ENCODE data around the gene CHI3L2. TPM values are rescaled to one million over a fixed set of nuclear protein-coding genes. Genes with fewer than 3 reads are reported as not detected.
A peak's percentile ranks its signal among the peaks of the same experiment; 100 is the strongest.

CHI3L2 gene
- polyA plus RNA-seq, 1 donor from 2014 or later, result 14.4 TPM

GRCh38 chr1:111272081-111272480 is 44.6 kb downstream of the CHI3L2 start:
- Mint-ChIP-seq H3K27ac (no peak overlapping the region), H3K36me3 (no peaks in the 10 kb centered on the region), H3K27me3 (peaks cover 27% of the 10 kb centered on the region), H3K4me1 (peaks cover 14 to 23% (median 19%) of the 10 kb centered on the region in 3 donors), H3K9me3 (no peaks in the 10 kb centered on the region), H3K4me3 (peak overlapping the region in 1 of 4 donors; percentile 47)

- H3K4me3 Mint-ChIP-seq, result peak overlapping the region in 1 of 4 donors; percentile 0
- no peak overlapping the region for H3K27ac Mint-ChIP-seq
- peaks cover 28% of the 10 kb centered on the region for H3K27me3 Mint-ChIP-seq
- H3K4me1 Mint-ChIP-seq, result peaks cover 13 to 23% (median 16%) of the 10 kb centered on the region in 3 donors
- H3K36me3 Mint-ChIP-seq, result peaks cover 4% of the 10 kb centered on the region
- no peaks in the 10 kb centered on the region for H3K9me3 Mint-ChIP-seq
These were observed 47.1 kb downstream of the CHI3L2 start for GRCh38 chr1:111274653-111275052.

- H3K4me1 Mint-ChIP-seq, result peaks cover 10 to 20% (median 12%) of the 10 kb centered on the region in 3 donors
- H3K9me3 Mint-ChIP-seq, result no peaks in the 10 kb centered on the region
- no peak overlapping the region for H3K27ac Mint-ChIP-seq
- peaks cover 4% of the 10 kb centered on the region for H3K36me3 Mint-ChIP-seq
- H3K4me3 Mint-ChIP-seq, result peak overlapping the region in 2 of 4 donors; percentile 0 to 49
- peaks cover 24% of the 10 kb centered on the region for H3K27me3 Mint-ChIP-seq
These were observed 47.6 kb downstream of the CHI3L2 start for GRCh38 chr1:111275079-111275478.

- no peak overlapping the region for H3K4me3 Mint-ChIP-seq
- no peaks in the 10 kb centered on the region for H3K9me3 Mint-ChIP-seq
- H3K27ac Mint-ChIP-seq, result no peak overlapping the region
- H3K27me3 Mint-ChIP-seq, result peaks cover 17% of the 10 kb centered on the region
- H3K36me3 Mint-ChIP-seq, result peaks cover 6% of the 10 kb centered on the region
- peaks cover 8 to 15% (median 9%) of the 10 kb centered on the region in 3 donors for H3K4me1 Mint-ChIP-seq
These were observed 48.4 kb downstream of the CHI3L2 start for GRCh38 chr1:111275780-111276433.

- no peaks in the 10 kb centered on the region for H3K9me3 Mint-ChIP-seq
- H3K27ac Mint-ChIP-seq, result peak overlapping the region in 1 of 3 donors; percentile 54
- peaks cover 5% of the 10 kb centered on the region for H3K27me3 Mint-ChIP-seq
- H3K36me3 Mint-ChIP-seq, result peaks cover 6% of the 10 kb centered on the region
- H3K4me3 Mint-ChIP-seq, result no peak overlapping the region
- peaks cover 4 to 7% (median 5%) of the 10 kb centered on the region in 3 donors for H3K4me1 Mint-ChIP-seq
These were observed 51.6 kb downstream of the CHI3L2 start for GRCh38 chr1:111279144-111279543.

GRCh38 chr1:111280267-111280666 is 52.8 kb downstream of the CHI3L2 start:
- H3K9me3 Mint-ChIP-seq, result no peaks in the 10 kb centered on the region

GRCh38 chr1:111281411-111281810 is 53.9 kb downstream of the CHI3L2 start:
- Mint-ChIP-seq H3K9me3 (no peaks in the 10 kb centered on the region), H3K27ac (no peak overlapping the region)

More at GRCh38 chr1:111280267-111280666, 52.8 kb downstream of the CHI3L2 start:
- Mint-ChIP-seq H3K36me3 (peaks cover 6% of the 10 kb centered on the region), H3K4me3 (no peak overlapping the region), H3K27me3 (peaks cover 3% of the 10 kb centered on the region), H3K27ac (no peak overlapping the region), H3K4me1 (peaks cover 0 to 1% (median under 1%) of the 10 kb centered on the region in 3 donors)

GRCh38 chr1:111283838-111284237 is 56.3 kb downstream of the CHI3L2 start:
- Mint-ChIP-seq H3K36me3 (peaks cover 3% of the 10 kb centered on the region), H3K4me1 (peaks cover 0 to 1% (median 0%) of the 10 kb centered on the region in 3 donors), H3K4me3 (no peak overlapping the region), H3K27me3 (no peaks in the 10 kb centered on the region), H3K9me3 (no peaks in the 10 kb centered on the region), H3K27ac (no peak overlapping the region)

More at GRCh38 chr1:111281411-111281810, 53.9 kb downstream of the CHI3L2 start:
- no peak overlapping the region for H3K4me3 Mint-ChIP-seq
- H3K4me1 Mint-ChIP-seq, result peaks cover 0 to 1% (median 0%) of the 10 kb centered on the region in 3 donors
- H3K27me3 Mint-ChIP-seq, result peaks cover 3% of the 10 kb centered on the region
- H3K36me3 Mint-ChIP-seq, result peaks cover 6% of the 10 kb centered on the region

GRCh38 chr1:111285879-111286278 is 58.4 kb downstream of the CHI3L2 start:
- Mint-ChIP-seq H3K27me3 (no peaks in the 10 kb centered on the region), H3K4me1 (no peaks in the 10 kb centered on the region), H3K4me3 (no peak overlapping the region), H3K9me3 (peaks cover 0 to under 1% (median 0%) of the 10 kb centered on the region in 3 donors), H3K36me3 (no peaks in the 10 kb centered on the region), H3K27ac (no peak overlapping the region)

GRCh38 chr1:111286912-111287311 is 59.4 kb downstream of the CHI3L2 start:
- H3K27me3 Mint-ChIP-seq, result no peaks in the 10 kb centered on the region
- H3K36me3 Mint-ChIP-seq, result no peaks in the 10 kb centered on the region
- H3K4me3 Mint-ChIP-seq, result no peak overlapping the region
- peaks cover 0 to 7% (median 0%) of the 10 kb centered on the region in 3 donors for H3K9me3 Mint-ChIP-seq
- no peak overlapping the region for H3K27ac Mint-ChIP-seq
- no peaks in the 10 kb centered on the region for H3K4me1 Mint-ChIP-seq

GRCh38 chr1:111289371-111289770 is 61.9 kb downstream of the CHI3L2 start:
- H3K4me1 Mint-ChIP-seq, result no peaks in the 10 kb centered on the region
- no peak overlapping the region for H3K27ac Mint-ChIP-seq
- H3K27me3 Mint-ChIP-seq, result no peaks in the 10 kb centered on the region
- H3K4me3 Mint-ChIP-seq, result no peak overlapping the region
- peaks cover 0 to 7% (median 0%) of the 10 kb centered on the region in 3 donors for H3K9me3 Mint-ChIP-seq
- H3K36me3 Mint-ChIP-seq, result no peaks in the 10 kb centered on the region

- Mint-ChIP-seq H3K27ac (no peak overlapping the region), H3K36me3 (no peaks in the 10 kb centered on the region), H3K4me3 (no peak overlapping the region), H3K4me1 (no peaks in the 10 kb centered on the region), H3K27me3 (no peaks in the 10 kb centered on the region), H3K9me3 (peaks cover 0 to 7% (median 0%) of the 10 kb centered on the region in 3 donors)
These were observed 62.6 kb downstream of the CHI3L2 start for GRCh38 chr1:111290104-111290503.

GRCh38 chr1:111290630-111291029 is 63.1 kb downstream of the CHI3L2 start, which contains the start of gene CHIA:
CHIA (plus strand) TSS chr1:111290851; CDS start chr1:111310468, 19,617 bp downstream.
- Mint-ChIP-seq H3K27me3 (no peaks in the 10 kb centered on the region), H3K4me1 (no peaks in the 10 kb centered on the region), H3K27ac (no peak within 1 kb of the TSS), H3K36me3 (no peaks in the 10 kb centered on the region), H3K4me3 (no peak within 1 kb of the TSS), H3K9me3 (peaks cover 0 to 7% (median 0%) of the 10 kb centered on the region in 3 donors)
